Measurements from ENCODE around the gene BBS9.
"Not testable (repeated sequence)": the region's sequence is repeated elsewhere in the genome, so short reads cannot be mapped to it uniquely, and the experiment has no call there.

GRCh38 chr7:33484476-33484875 is 355.1 kb downstream of the BBS9 start:
- not testable (repeated sequence) for TF ChIP-seq CTCF (conservative IDR thresholded peaks at IDR 0.05; ENCODE audit: low read length); EZH2phosphoT487 (IDR thresholded peaks at IDR 0.05; ENCODE audit: borderline replicate concordance)

Measured in Loucy (cell line).